GM11168 (cell line): ENCODE measurements around the gene SPAG5.
"Not testable (repeated sequence)": the region's sequence is repeated elsewhere in the genome, so short reads cannot be mapped to it uniquely, and the experiment has no call there.

Experiments
- in situ Hi-C: fragments of 300-500 bp; cut with MboI; formaldehyde crosslinking; loops from one replicate; pipeline ENCODE4 v1.12.0; 2022; ENCODE audit warnings: low sequenced_read_pairs; ENCODE audit not compliant: unreplicated experiment

The SPAG5 gene

DNA sequence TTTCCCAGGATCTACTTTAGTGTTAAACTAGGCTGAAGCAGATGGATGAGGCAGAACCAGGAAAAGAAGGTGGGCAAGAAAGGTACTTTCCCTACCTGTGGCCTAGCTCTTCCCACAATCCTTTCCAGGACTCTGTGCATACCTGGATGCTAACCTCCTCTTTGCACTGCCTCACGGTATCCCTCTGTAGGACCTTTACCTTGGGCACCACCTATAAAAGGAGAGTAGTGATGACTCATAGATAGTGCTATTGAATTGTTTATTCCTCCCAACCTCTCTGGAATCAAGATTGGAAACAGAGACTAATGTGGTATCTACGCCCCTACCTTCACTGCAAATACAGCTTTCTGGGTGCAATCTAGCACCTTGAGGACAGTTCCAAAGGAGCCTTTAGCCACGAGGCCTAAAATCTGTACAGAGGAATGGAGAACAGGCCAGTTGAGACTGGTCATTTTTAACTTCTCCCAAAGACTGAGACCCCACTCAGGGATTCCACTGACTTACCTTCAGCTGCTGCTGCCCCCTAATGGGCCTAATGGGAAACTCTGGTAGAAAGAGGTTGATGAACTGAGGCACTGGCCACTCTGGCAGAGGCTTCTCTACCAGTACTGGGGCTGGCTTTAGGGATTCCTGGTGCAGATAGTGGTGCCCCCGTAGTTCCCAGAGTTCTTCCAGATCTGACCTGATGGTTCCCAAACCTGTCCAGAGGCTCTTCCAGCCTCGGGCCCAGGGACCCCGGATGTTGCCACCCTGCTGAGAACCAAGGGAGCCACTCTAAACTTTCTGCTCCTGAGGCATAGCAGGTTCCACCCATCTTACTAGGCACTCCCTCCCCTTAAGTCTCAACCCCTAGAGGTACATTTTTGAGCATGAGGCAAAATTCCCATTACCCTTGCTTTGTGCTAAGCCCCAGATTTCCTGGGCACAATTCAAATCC lies 14.4 kb upstream of the SPAG5 start:
- in situ Hi-C loops: no loop called here

DNA sequence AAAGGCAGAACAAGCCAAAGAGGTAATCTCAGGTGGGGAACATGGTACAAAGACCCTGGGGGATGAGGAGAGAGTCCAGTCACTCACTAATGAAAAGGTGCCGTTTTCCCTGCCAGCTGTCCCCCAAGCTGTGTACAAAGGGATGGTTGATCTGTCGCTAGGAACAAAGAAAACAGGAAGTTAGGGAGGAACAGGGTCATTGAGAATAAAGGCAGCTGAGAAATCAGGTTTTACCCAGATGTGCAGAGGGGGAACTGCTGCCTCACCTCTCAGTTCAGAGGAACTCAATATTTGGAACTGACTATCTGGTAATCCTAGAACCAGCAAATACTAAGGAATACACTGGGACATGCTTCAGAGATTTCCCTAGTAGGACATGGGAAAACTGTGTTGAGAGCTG lies 13.7 kb upstream of the SPAG5 start:
- in situ Hi-C loops: no loop called here

DNA sequence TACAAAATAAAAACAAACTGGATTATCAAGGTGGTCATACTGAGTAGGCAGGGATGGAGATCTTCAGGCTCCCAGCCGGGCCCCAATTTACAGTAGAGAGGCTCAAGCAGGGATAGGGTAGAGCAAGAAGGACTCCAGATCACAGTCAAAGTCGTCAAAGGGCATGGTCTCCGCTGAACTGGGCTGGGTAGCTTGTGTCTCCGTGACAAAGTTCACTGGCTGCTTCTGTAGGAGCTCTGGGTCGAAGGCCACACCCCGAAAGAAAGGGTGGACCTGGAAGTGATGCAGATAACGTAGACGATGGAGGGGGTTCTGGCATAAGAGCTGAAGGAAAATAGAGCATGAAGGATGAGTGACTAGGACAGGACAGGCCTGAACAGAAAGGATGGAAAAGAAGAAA lies 11.6 kb upstream of the SPAG5 start:
- in situ Hi-C loops: no loop called here

DNA sequence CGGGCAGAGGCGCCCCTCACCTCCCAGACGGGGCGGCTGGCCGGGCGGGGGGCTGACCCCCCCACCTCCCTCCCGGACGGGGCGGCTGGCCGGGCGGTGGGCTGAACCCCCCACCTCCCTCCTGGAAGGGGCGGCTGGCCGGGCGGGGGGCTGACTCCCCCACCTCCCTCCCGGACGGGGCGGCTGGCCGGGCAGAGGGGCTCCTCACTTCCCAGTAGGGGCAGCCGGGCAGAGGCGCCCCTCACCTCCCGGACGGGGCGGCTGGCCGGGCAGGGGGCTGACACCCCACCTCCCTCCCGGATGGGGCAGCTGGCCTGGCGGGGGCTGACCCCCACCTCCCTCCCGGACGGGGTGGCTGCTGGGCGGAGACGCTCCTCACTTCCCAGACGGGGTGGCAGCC lies 5.2 kb upstream of the SPAG5 start:
- in situ Hi-C loops: not testable (repeated sequence)

DNA sequence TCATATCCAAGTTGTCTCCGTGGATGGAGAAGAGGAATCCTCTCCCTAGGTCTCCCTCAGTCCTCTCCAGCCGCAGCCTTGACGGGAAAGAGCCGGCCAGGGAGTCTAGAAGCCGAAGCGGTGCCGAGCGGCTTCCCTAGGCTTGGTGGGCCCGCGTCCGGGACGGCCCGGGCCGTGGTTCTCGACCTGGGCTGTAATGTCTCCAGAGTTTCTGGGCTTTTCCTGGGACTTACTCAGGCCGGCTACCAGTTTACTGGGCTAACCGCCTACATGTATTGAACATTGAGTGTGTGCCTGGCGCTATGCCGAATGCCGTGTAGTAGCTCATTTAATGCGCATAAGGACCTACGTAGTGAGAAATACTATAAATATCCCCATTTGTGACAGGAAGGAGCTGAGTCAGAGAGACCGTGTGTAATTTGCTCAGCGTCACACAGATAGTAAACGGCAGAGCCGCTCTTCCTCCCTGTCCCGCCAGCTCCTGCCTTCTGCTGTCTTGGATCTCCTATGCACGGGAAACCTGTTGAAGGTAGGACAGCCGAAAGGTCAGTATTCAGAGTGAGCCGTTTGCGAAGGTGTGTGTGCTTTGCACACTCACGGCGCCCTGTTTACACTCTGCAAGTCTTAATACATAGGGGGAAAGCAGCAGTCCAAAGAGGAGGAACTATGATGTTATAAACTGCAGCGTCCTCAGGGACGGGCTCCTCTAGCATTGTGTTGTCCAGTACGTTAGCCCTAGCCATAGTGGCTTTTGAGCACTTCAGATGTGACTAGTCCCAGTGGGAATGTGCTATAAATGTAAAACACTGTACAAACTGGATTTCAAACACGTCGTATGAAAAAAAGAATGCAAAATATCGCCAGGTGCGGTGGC lies 723 bp upstream of the SPAG5 start:
- in situ Hi-C loops: no loop called here

DNA sequence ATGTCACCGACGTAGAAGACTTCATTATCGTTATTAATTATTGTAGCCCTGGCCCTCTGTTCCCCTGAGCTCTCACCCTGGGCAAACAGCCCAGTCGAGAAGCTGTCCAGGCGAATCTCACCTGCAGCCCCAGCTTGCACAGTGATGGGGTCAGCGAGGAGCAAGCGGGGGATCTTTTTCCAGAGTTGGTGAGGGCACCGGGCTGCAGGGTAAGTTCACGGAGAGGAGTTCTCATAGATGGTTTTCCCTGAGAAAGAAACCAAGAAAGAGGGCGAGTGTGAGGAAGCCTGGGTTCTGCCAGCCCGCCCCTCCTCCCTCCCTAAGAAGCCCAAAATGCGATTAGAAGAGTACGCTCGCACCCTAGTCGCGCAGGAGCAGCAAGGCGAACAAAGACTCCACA lies 436 bp downstream of the SPAG5 start:
- in situ Hi-C loops: no loop called here

DNA sequence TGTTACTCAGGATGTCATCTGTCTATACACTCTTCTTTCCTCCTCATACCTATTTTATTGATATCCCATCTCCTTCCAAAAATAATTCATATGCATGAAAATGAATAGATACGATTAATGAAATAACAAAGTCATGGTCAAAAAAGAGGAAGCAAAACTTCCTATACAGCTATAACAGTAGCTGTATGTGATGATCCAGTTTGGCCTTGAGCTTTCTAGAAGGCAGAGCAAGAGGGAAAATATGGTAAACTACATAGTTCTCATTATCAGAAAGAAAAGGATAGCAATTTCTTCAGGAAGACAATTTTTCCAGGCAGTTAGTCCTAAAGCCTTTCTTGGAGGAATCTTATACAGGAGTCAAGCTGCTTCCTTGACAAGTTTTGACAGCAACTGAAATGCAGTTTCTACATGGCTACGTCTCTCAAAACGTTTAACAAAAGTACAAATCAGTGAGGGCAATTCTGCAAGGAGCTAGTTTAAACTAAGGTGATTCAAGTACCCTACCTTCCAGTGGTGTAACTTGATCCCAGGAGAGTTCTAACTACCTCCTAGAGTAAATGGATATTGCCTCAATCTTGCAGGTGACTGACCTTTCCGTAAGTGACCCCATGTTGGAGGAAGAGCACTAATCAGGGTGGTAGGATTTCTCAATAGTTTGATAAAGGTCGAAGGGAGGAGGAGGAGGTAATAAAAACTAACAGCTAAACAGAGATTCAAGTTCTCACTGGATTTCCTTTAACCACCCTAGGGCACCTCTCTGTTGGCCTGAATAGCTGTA lies 1.0 kb downstream of the SPAG5 start:
- in situ Hi-C loops: no loop called here

DNA sequence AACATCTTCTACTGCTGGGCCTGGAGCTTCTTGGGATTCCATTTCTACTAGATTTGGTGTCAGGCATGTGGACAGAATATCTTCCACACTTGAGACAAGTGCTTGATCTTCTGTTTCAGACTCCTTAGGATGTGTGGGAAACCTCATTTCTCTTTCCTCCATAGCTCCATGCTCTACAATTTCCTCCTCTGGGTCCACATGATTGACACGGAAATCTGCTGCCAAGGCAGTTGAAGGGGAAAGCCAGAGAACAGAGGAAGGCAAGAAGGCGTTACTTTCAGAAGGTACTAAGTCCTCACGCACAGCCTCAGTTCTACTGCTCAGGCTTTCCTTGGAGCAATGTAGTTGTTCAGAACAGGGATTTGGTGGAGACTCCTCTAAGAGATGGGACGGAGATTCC lies 6.6 kb downstream of the SPAG5 start:
- in situ Hi-C loops: no loop called here

DNA sequence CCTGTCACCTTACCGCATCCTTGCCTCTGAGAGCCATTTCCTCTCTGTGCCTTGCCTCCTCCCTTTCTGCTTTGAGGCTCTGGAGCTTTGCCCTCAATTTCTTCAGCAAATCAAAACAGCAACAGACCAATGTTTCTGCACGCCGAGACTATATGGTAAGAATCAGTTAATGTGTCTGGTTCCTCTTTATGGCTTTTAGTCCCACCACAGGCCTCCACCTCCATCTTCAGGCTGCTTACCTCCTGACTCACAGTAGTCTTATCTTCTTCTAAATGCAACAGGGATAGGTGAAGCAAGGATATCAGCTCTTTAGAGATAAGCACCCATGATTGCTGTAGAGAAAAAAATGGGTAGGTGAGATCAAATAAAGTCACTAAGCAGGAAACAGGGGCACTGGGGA lies 13.0 kb downstream of the SPAG5 start:
- in situ Hi-C loops: no loop called here

DNA sequence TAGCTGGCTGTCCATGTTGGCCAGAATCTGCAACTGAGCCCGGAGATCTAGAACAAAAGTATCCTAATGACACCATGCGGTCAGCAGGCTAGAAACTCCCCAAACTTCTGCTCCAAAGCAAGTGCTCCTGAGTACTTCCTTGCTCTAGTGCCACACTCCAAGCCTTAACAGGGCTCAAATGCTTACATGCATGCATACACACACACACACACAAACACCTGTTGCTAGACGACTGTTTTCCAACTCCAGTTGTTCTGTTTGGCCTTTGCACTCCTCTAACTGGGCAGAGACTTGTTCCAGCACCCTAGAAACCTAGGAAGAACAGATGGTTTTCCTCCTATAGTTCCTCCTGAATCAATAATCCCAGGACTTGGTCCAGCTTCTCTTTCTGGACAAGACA lies 14.4 kb downstream of the SPAG5 start:
- in situ Hi-C loops: no loop called here

DNA sequence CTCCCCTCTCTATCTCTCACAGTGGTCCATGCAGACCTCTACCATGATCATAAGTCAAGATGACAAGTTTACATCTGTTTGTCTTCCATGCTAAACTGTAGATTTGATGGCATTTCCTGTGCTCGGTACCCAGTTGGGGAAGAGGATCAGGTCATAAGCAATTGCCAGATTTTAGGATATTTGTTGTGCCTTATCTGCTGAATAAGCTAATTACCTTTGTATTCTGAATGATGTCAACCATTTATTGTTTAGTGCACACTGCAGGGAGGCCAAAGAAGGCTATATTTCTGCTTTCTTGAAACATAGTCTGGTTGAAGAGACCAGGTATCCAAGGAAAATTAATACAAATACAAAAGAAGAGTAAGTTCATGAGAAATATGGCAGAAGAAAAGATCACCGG lies 16.3 kb downstream of the SPAG5 start:
- in situ Hi-C loops: no loop called here

DNA sequence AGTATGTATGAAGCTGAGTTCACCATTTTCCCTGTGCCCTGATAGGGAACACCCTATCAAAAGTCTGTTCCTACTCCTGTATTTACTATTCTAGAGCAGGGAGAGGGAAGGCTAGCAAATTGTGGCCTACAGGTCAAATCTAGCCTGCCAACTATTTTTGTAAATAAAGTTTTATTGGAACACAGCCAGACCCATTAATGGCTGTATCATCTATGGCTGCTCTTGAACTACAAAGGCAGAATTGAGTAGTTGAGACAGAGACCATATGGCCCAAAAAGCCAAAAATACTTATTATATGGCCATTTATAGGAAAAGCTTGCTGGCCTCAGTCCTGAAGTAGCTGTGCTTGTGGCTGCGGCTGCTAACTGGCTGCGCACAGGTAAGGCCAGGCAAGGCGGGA lies 17.9 kb downstream of the SPAG5 start:
- in situ Hi-C loops: no loop called here

DNA sequence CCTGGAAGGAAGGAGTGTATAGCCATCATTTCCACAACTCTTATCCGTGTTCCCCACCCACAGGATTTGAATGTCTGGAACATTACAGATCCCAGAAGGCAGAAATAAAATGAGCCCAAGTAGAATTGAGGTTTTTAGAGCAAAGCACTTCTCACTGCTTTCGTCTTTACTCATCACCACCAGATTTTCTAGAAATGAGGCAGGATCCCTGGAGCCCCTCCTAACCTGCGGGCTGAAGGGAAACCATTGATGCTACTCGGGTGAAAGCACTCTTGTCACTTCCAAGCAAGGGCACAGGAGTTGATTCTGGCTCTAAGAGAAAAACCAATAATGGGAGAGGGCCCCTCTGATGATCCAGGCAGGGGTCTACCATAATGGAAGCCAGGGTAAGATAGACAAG lies 19.3 kb downstream of the SPAG5 start:
- in situ Hi-C loops: no loop called here

DNA sequence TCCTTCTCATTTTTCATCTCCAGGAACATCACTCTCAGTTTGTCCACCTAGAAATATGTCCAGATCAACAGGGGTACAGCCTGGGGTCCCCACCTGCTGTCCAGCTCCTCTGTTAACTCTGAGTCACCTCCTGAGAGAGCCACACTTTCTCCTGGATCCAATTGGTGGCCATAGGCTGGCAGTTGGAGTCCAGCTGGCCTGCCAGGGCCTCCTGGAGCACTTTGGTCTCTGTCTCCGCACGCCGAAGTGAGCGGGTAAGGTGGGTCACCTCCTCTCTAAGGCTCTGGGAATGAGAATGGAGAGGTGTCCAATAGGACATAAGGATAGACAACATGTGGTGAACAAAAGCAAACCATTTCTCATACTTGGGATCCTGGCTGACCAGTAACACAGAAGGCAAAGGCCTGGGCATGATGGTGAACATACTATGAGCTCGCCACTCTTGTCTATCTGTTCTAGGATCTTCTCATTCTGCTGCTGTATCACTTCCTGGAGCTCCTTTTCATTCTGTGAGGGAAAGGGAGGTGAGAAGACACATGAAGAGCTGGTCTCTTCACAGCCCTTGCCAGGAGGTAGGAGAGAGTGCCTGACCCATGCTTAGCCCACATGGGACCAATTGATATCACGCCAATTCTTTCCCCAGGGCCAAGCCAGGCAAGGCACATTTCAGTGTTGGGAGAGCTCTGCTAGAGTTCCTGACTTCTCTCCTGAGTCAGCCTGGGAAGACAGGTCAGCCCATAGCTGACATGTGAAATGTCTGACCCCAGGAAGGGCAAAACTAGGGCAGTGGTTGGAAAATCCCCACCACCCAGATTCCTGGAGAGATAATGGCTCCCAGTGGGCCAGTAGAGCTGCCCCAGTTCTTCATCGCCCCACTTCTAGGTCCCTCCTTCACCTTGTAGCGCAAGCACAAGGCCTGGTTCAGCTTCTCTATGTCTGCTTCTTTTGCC lies 20.3 kb downstream of the SPAG5 start:
- in situ Hi-C loops: no loop called here

DNA sequence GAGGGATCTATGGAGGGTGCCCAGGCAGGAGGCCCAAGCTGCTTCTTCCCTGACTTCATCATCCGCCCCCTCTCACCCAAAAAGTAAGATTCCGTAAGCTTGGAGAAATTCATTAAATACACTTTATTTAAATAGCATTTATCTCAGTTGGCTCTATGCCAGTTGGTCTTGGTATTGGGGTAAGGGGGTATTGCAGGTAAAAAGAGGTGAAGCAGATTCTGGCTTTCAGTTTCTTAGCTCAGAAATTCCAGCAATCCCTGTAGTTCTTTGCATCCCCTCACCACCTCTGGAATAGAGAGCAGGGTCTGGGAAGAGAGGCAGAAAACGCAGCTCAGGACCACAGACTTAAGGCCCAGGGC lies 21.4 kb downstream of the SPAG5 start:
- in situ Hi-C loops: no loop called here

DNA sequence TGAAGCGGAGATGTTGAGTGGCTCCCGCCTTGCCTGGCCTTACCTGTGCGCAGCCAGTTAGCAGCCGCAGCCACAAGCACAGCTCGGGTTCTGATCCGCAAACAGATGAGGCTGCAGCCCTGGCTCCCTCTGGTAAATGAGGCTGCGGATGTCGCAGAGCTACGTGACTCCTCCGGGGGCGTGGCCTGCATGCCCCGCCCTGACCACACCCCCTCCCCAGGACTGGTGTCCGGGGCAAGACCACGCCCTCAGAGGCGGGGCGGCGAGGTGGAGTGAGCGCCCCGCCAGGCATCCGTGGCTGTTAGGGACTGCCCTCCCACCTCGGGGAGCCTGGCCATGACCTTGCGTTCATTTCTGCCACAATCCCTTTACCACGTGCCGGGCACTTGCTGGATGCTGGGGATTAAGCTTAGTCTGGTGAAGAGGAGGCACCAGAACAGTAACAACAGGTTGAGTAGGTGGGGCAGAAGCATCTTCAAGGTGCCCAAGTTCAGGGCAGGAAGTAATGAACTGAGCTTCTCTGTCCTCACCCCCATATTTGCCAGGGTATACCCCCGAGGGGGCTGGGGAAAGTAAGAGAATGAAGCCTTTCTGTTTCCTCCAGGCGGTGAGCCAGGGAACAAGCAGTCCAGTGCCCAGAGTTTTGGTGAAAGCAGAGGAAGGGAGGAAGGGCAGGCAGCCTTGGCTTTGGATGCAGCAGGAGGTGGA lies 21.9 kb downstream of the SPAG5 start, which contains the start of gene ALDOC:
TSS of gene ALDOC (minus strand) at position 138 of the 708 bp plus-strand sequence. CDS start 1,363 bp downstream, outside the sequence.
- in situ Hi-C loops: no loop called here

DNA sequence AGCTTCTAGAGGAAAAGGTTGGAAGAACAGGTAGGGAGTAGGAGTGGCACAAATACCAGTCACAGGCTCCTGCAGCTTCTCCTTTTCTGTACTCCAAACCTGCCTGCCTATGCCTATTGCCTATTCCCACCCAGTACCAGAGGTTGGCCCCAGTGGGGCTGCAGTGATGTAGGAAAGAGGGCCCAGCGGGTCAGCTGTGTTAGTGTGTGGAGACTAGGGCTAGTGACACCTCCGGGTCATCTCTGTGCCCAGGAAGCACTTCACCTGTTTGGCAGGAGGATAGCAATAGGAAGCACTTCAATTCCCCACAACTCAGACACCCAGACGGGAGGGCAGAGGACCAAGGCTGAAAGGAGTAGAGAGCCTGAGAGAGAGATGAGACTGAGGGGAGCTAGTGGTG lies 22.8 kb downstream of the SPAG5 start:
- in situ Hi-C loops: not testable (repeated sequence)

DNA sequence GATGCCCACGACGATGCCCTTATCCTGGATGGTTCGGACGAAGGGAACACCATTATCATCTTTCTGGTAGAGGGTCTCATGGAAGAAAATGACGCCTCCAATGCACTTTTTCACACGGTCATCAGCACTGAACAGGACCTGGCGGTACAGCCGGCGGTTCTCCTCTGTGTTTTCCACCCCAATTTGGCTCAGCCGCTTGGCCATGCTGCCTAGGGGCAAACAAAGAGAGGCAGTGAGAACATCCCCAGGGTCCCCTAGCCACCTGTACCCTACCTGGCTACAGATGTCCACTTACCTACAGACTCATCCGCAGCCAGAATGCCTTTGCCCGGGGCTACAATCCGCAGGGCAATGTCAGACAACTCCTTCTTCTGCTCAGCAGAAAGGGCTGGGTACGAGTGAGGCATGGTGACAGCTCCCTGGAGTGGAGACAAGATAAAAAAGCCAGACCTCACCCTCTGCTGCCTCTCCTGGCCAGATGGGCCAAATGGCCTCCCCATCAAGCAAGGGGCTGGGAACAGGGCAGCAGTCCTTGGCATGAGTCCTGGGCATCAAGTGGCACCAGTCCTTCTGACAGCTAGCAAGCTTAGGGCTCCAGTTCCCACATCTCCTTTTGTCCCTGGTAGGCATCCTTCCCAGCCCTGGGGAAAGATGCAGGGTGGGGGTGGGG lies 23.6 kb downstream of the SPAG5 start:
- in situ Hi-C loops: no loop called here
